Activated T-cell treated with anti-CD3 and anti-CD28 coated beads for 48 hours (primary cell): ENCODE data around the gene CISTR.
"Not testable (repeated sequence)": the region's sequence is repeated elsewhere in the genome, so short reads cannot be mapped to it uniquely, and the experiment has no call there.

Experiments used
- DNase-seq: peaks from one replicate; pipeline ENCODE4 v3.0.0-alpha.2; 2020; ENCODE audit warnings: low read depth

The CISTR gene

DNA sequence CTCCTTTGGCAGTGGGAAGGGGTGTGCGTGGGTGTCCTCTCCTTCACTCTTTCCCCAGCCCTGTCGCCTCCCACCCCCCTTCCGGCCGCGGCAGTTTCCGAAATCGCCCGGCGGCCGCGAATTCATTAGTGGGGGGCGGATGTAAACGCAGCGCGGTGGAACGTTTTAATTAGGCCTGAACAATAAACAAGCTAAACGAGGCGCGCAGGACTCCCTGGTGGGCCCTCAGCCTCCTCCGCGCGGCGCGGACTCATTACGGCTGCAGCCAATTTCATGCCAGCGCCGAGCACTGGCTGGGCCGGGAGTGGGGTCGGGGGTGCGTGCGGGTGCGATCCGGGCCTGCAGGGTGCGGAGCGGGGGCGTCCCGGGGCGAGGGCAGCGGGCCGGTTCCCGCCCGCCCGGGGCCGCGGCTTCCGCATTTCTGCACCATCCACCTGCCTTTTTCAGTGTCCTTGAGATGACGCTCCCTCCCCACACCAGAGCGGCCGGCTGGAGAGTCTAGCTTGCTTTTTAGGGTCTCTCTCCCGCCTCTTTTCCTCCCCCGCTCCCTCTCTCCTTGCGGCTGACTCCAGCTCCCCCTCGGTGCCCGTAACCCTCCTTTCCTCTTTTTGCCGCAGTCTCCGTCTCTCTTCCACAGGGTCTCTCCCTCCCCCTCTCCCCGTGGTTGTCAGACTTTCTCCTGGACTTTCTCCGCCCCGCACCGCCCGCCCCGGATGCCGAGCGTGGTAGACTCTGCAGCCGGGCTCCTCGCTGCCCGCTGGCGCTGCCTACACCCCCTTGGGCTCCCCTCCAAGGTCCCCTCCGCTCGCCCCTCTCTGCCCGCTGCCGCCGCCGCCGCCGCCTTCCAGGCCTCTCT lies at the start of gene CISTR:
CISTR (minus strand) TSS at position 644 of the 856 bp plus-strand sequence.
- no peak for DNase-seq

DNA sequence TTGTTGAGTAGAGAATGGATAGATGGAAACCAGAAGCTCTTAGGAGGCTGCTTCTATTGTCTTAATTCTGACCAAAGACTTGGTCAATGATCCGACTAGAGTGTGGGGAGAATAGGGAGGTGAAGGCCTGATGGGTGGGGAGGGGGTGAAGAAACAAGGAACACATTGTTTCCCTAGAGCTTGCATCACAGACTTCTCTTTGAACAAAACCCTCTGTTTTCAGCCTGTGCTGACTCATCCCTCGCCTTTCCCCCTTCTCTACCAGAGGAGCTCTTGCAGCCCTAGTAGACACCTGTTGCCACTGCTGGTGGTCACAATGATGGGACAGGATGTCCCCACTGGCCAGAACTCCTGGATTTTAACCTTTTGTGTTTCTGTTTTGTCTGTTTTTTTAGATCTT lies 46.8 kb upstream of the CISTR start:
- DNase-seq = no peak

DNA sequence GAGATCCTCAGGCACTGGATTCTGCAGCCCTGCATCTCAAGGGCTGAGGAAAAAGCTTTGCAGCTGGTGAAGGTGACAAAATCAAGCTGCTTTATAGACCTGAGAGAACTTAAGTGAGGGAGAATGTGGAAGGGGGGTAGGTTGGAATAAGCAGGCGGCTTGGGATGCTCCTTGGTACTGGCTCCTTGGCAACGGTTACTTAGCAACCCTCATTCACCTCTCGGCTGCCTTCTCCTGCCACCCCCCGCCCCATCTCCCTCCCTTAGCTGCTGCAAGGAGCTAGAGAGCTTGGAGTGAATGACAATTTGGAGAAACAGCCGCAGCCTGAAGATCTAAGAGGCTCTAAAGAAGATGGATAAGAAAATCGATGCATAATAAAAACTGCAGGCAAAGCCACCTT lies 44.1 kb upstream of the CISTR start:
- no peak for DNase-seq

DNA sequence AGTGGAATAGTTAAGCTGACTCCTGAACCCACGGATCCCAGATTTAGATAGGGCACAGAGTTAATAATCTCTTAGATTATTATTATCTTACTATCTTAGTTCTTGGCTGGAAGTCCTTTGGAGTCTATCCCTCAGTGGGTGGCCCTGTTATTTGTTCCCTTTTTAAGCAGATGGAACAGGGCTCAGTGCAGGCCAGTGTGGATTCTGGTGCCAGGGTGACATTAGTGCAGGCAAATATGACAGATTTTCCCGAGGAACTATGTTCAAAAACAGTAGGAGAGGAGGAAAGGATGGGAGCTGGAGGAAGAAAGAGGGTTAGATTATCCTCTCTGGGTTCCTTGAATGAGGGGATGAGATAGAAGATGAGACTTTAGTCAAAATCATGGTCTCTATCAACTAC lies 41.4 kb upstream of the CISTR start:
- DNase-seq = no peak

DNA sequence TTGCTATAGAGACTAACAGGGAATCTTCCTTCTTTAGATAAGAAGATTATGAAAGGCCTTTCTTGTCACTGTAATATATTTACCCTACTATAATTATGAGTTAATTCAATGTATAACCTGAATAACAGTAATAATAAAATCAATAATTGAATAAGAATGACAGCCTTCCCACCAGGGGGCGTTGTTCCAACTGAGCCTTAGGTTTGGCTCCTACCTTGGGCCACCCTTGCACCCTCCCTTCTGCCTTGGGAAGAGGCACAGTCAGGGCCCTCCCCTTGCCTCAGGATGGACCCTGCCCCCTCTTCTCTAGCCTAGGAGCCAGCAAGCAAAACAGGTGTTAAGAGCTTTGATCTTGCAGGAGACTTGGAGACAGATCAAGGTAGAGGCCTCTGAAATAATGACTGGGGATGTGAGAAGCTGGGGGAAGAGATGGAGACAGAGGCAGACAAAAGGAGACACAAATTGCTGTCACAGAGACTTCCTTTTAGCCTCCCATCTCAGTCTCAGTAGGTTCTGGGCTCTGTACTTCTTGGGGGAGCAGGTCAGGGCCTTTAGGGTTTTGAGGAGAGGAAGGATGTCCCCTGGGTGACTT lies 40.1 kb upstream of the CISTR start:
- DNase-seq = peak; percentile 12

DNA sequence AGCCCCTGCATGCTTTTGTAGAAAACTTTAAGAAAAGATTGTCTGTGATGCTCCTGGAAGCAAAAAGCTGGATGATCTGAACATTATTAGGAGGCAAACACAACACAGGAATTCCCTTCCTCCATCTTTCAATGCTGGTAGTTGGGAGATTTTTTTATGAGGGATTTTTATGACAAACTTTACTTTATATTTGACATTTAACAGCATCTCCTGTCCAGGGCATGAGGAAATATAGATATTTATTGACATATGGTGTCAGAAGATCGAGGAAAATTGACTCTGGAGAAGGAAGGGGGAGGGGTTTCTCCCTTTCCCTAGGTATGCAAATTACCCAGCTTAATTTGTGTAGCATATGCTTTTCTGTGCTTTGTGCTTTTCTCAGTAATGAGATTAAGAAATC lies 37.8 kb upstream of the CISTR start:
- DNase-seq = no peak

DNA sequence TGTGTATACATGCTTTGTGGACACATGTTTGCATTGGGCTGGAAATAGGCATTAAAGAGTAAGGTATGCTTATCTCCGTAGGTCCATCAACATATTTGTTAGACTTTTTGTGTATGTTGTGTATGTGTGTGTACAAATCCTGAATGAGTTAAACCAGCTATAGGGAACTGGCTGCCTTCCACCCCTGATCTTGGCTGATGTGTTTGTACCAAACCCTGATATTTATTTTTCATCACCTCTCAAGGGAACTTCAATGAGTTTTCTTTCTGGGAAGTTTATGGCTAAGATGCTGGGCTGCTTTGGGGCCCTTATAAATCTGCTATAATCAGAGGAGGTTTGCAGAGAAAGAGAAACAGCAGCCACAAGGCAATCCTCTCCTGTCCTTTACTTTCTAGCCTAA lies 37.1 kb upstream of the CISTR start:
- no peak for DNase-seq

DNA sequence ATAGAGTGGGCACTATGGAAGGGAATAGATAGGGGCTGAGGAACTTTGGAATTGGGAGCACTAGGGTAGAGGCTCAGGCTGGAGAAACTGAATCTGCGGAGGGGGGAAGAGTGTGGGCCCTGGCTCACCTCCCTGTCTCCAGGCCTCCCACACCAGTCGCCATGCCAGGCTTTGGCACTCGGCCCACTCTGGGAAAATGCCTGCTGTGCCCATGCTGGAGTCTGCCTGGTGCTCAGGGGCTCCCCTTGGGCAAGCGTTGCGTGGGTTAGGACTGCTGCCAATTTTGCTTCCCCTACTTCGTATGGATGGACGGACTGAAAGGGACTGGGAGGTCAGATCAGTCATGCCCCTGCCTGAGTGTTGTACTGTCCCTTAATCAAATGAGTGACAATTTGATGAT lies 34.6 kb upstream of the CISTR start:
- no peak for DNase-seq

DNA sequence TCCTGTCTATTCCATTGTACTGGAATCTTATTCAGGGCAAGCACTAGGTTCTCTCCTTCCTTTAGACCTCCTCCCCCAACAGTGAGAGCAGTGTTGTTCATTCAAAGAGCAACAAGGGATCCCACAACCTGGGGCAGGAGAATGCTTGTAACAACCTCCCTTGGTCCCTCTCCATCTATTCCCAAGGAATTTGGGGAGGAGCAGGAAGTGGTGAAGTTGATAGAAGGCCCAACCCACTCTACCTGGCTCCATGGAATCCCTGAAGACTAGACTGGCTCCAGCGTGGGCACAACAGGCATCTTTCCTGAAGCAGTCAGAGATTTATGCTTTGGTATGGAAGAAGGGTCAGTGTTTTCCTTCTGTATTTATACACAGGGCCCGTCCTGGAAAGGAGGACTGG lies 33.4 kb upstream of the CISTR start:
- no peak for DNase-seq

DNA sequence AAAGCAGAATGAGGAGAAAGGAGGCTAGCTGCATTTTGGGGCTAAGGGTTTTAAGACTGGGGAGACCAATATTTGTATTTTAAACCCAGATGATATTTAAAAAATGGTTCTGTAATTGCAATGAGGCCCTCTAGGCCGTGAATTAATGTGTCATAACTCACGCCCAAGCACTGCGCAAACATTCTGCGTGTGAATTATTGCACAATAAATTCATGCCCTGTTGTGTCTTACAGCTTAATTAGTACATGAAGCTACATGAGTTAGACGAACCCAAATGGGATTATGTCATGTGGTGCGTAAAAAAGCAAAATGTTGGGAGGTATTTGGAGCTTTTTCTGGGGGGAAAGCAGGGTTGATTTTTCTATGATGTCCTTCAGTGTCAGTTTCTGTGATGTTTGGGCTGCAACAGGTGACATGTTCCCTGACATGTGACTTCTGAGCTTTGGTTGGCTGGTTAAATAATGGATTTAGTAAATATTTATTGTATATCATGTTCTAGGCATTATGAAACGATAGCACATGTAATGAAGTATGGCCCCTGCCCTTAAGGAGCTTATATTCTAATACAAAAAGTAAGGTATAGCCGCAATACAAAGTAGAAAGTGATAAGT lies 30.4 kb upstream of the CISTR start:
- DNase-seq = no peak

DNA sequence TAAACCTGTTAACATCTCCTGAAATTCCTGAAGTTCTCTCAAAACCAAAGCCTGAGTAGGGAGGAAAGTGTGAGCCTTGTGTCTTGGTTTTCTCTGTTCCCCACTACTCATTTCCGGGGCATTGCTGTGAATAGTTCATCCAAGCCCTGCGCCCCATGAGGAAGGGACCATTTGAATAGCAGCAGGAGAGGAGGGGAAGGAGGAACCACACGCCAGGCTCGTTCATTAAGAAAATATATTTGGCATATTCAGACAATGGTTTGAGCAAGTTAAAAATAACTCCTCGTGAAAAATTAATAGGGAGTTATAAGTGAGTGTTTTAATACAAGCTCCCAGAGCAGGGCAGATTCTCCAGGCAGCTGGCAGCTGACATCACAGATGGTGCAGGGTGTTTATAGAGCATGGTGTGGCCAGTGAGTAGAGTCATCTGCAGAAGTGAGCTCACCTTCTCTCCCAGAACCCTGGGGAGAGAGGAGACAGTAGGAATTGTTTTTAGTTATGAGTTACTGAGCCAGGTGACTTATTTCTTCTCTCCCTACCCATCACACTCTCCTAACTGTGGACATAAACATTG lies 29.5 kb upstream of the CISTR start:
- DNase-seq = no peak

DNA sequence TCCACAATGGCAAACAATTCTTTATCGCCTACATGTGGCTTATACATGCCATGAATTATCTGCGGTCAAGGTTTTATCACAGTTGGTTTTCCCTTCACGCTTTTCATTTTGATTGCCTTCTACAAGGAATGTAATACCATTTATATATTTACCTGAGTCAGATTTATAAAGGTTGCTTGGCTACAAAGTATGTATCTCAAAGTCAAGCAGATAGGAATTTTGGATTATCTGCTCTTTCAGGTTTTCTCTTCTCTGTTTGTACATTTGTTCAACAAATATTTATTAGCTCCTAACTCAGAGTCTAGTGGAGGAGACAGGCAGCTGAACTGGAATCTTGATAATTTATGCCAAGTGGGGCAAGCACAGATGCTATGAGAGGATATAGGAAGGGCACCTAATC lies 28.5 kb upstream of the CISTR start:
- DNase-seq = no peak

DNA sequence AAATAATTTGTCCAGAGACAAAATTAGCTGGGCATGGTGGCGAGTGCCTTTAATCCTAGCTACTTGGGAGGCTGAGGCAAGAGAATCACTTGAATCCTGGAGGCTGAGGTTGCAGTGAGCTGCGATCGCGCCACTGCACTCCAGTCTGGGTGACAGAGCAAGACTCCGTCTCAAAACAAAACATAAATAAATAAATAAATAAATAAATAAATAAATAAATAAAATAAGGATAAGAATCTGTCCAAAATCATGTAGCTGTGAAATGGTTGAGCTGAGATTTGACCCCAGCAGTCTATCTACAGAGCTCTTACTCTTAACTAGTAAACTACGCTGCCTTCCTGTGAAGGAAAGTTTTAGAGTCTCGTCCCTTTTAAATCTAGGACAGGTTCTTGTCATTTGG lies 27.9 kb upstream of the CISTR start:
- DNase-seq = not testable (repeated sequence)

DNA sequence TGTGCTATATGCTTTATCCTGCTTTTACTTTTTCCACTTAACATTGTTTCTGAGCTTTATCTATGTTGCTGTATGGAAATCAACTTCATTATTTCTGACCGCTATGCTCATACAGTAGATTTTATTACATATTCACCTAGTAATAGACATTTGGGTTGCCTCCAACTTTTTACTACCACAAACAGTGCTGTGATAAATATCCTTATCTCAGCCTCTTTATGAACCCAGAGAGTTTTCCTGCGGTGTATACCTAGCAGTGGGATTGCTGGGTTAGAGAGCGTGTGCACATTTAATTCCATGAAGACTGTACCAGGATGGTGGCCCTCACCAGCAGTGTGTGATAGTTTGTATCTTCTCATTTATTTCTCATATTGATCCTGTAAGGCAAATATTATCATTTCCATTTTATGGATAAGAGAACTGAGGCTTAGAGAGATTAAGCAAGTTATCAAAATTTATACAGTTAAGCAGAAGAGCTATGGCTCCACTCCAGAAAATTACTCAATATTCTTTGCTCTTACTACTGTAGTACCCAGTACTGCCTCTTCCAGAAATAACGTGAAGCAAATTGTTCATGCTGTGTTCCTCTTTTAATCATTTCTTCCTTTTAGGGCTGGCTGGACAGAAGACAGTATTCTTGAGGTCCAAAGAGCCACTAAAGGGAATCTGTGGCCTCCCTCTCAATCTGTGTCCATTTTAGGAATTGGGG lies 26.3 kb upstream of the CISTR start:
- DNase-seq = no peak

DNA sequence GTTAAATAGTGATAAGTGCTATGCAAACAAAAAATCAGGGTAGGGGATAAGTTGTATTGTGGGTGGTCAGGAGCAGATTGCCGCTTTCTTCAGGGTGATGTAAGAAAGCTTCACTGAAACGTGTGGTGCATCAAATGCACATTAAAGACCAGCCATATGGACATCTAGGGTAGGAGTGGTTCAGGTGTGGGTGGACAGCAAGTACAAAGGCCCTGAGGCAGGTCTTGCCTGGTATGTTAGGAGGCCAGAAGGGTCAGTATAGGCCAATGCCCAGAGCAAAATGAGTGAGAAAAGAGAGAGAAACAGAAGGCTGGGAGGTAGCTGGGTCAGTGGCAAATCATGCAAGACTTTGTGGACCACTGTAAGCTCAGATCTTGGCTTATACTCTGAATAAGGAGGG lies 25.6 kb upstream of the CISTR start:
- no peak for DNase-seq

DNA sequence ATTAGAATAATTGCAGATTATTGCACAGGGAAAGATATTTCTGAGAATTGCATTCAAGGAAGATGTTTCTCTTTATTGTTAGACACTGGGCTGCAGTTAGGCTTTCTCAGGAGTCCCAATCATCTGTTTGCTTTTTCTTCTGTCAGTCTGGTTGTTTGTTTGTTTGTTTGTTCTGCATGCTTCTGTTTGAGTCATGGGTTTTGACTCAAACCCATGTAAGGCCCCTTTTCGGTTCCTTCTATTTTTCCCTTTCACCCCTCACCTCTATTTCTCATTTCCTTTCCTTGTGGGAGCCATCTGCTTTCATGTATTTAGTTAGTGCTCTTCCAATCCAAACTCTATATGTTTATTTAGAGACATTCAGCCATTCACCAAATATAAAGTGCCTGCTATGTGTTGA lies 25.1 kb upstream of the CISTR start:
- DNase-seq = no peak

DNA sequence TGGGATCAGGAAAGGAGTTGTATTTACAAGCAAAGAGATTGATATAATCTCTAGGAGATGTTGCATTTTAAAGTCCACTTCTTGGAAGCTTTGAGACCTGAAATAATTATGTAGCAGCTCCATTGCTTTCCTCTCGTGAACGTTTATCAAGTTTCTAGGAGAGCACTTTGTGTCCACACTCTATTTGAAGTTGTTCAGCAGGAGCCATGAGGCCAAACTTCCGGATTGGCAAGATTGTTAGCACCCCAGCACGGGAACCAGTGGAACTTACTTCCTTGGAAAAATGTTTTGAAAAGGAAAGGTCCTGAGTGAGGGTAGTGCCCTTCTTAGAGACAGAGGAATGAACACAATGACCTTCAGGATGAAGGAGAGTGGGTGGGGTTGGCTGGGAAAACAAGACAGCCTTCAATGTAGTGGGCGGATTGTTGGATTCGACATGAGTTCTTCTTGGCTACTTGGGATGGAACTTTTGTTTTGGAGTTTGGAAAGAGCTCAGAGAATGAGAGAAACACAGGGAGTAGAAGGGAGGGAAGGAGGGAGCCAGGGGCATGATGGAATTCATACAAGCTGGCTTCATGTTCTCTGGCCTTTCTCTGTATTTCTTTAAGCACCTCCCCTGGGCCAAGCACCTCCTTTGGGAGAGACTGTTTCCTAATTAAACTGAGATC lies 23.8 kb upstream of the CISTR start:
- no peak for DNase-seq

DNA sequence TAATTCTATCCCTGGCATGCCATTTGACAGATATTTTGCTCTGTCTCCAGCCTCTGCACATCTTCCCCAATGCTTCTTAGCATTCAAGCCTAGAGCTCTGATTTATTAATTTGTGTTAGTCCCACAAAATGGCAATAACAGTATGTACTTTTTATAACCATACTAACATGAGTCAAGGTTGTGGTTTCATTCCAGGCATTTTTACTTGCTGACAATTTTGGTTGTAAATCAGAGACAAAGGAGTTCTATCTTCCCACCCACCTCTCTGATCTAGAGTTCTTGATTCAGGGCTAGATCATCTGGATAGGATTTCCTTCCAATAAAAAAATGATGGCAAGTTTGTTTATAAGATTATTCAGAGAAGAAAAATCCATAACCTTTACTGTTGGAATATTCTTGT lies 18.5 kb upstream of the CISTR start:
- DNase-seq = no peak

DNA sequence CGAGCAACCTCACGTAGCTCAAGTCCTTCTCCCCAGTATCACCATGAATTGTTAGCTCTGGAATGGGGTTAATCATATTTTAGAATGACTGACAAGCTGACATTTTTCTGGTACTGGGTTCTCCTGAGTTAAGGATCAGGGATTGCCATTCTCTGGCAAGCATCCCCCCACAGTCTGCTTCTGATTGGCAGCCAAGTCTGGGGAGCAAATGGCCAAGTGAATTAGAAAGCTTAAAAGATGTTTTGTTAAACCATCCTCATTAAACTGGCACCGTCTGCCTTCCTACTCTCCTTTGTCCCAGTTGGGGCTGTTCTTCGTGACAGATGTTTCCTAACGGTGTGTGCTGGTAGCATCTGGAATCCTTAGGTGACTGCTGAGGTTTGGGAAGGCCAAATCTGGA lies 17.2 kb upstream of the CISTR start:
- no peak for DNase-seq

DNA sequence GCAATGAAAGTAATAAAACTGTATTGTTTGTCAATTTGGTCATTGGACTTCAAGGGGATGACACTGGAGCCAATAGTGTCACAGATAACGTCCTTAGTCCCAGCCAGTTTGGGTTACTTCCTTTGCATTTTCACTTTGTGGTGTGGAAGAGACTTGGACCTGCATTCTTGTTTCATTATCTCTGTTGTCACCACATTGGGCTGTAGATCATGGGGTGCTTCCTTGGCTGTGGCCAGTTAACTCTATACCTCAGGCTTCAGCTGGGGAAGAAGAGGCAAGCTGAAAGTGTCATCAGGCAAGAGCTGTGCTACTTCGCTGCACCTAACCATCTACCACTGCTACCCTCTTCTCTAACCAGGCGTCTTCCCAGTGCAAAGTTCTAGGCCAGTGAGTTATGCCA lies 15.1 kb upstream of the CISTR start:
- no peak for DNase-seq

DNA sequence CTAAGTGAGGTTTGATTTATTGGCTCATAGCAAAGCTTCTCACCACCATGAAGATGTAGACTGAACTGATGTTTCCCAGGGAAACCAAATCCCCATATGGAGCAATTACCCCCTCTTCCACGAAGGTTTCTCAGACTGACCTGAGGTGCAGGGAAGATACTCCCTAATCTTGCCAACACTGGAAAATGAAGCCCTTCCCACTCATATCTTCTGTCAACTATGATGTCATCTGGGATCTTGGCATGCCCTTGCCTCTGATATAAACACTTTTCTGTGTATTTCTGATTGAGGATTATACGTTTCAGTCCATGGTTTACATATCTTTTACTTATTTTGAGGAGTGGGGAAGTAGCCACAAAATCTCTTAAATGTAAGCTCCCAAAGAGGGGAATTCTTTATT lies 14.1 kb upstream of the CISTR start:
- no peak for DNase-seq

DNA sequence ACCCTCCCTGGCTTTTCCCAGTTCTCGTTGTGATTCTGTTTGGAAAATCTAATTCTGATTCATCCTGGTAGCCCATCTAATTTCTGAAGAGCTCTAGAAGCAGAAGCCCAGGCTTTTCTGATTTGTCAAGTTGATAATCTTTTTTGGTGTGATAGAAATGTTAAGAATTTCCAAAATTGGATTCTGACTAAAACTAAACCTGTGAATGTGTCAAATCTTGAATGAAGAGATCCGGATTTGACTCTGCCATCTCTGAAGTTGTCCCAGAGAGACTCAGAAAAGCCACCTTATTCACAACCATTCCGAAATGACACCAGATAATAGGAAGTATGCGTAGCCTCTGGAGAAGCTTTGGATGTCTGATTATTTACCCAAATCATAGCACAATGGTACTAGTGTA lies 12.8 kb upstream of the CISTR start:
- no peak for DNase-seq
